Right lobe of liver (tissue), 6 donors: ENCODE measurements around the gene FBXO9. TPM values are rescaled to one million over a fixed set of nuclear protein-coding genes. Genes with fewer than 3 reads are reported as not detected.

ENCODE experiments used
- ATAC-seq, 4 donors: fragments of 200-7000 bp; cut with Tn5 transposase; one replicate each; pipeline ENCODE4 v1.9.1; 2020; ENCODE audit warnings: mild to moderate bottlenecking in 4 of 4, moderate library complexity in 4 of 4
- DNase-seq, 3 donors: peaks; one replicate each; pipeline ENCODE4 v3.0.0-alpha.2; 2020
- H3K27ac ChIP-seq, 3 donors: fragments of 200-600 bp; one replicate each; pipeline ENCODE4 v1.8.0; 2022
- H3K27me3 ChIP-seq, 2 donors: fragments of 200-600 bp; one replicate each; pipeline ENCODE4 v1.8.0; 2022
- H3K36me3 ChIP-seq, 4 donors: fragments of 200-600 bp; sonication (generic) in 1 of 4; one replicate each; pipeline versions ENCODE4 v1.5.1 to v1.8.0; 2017 to 2022; ENCODE audit warnings: control low read depth in 1 of 4
- H3K4me1 ChIP-seq, 4 donors: fragments of 200-600 bp; sonication (generic) in 1 of 4; one replicate each; pipeline versions ENCODE4 v1.5.1 to v1.8.0; 2017 to 2022; ENCODE audit warnings: control low read depth in 1 of 4
- H3K4me3 ChIP-seq, 3 donors: fragments of 200-600 bp; one replicate each; pipeline ENCODE4 v1.8.0; 2022
- H3K9me3 ChIP-seq, 4 donors: fragments of 200-600 bp; sonication (generic) in 1 of 4; one replicate each; pipeline versions ENCODE4 v1.5.1 to v1.8.0; 2017 to 2022; ENCODE audit warnings: control low read depth in 1 of 4
- POLR2A ChIP-seq: fragments of 450-650 bp; IDR thresholded peaks from one replicate; pipeline ENCODE4 v1.6.1; 2017; ENCODE audit warnings: antibody characterized with exemption, mild to moderate bottlenecking
- WGBS: methylation state at CpG from one replicate; pipeline ENCODE4 v1.1.6; 2018; ENCODE audit warnings: low coverage, low lambda C conversion rate; ENCODE audit not compliant: insufficient coverage; ENCODE audit errors: missing lambda C conversion rate; 5-methylcytosine and 5-hydroxymethylcytosine counted together
- intact Hi-C, 2 donors: fragments of 100-400 bp; cut with DNase I; formaldehyde crosslinking; loops; one replicate each; pipeline versions ENCODE4 v1.11.2 to v1.14.1; 2022
- total RNA-seq, 6 experiments: library from RNA; depleted of rRNA in 2 of 6; stranded (reverse); fragments of >200 nt in 2 of 6; fragmentation: NEBNext Ultra II Directional in 3 of 6; extraction: Animal tissue kit (Norgen Biotek cat#: 25700) in 3 of 6; gene quantifications; one replicate each; pipeline versions ENCODE4 v1.1.0 to v1.2.4, GENCODE V29; 2016 to 2023
- TF ChIP-seq, protein P1 (sequence below), 4 donors: fragments of 200-600 bp in 3 of 4; fragments of 450-650 bp in 1 of 4; IDR thresholded peaks; one replicate each; pipeline versions ENCODE4 v1.5.1 to v1.8.0; 2016 to 2022; ENCODE audit warnings: antibody characterized with exemption in 4 of 4, mild to moderate bottlenecking in 2 of 4
- donor health status: DM: no; HTN: yes; CAD: no.
- donor health status: DM: no; HTN: no; CAD: no.
- donor health status: DM: no; HTN: no; CAD: no.
- donor health status: DM: no; HTN: yes; CAD: no.
- donor health status: DM: no; HTN: yes; CAD: no.

Gene FBXO9
- total RNA-seq, 6 experiments from 2014 or later, result 24.6 to 78.7 (median 54.1) TPM

DNA sequence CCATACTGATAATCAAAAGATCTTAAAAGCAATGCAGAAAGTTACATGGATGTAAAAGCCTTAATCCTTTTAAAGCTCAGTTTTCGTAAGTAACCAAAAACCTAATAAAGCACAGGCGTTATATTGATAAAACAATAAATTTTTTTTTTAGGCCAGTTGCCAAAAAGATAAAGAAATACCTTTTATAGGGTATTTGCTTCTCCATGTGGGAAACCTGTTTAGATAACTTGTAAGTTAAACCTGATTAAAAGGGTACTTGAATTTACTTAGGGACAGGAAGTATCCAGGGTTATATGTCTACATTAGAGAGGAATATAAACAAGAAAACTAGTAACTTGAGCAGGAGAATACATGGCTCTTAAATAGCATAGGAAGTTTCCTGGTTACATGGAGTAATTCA, 21.1 kb downstream of the FBXO9 start:
- intact Hi-C loops, result no loop called here
- DNase-seq (no peak), ATAC-seq (no peak)
- Histone ChIP-seq H3K36me3 (peaks cover 0 to 64% (median 30%) of the 10 kb centered on the region in 4 donors), H3K4me1 (peaks cover 0 to 12% (median 0%) of the 10 kb centered on the region in 4 donors), H3K9me3 (no peaks in the 10 kb centered on the region), H3K27ac (no peak overlapping the region), H3K4me3 (no peak overlapping the region), H3K27me3 (no peaks in the 10 kb centered on the region)
- 40% methylated on average over 2 of the region's 2 CpGs for WGBS
- no peak for TF ChIP-seq POLR2A
- TF ChIP-seq, protein P1, sequence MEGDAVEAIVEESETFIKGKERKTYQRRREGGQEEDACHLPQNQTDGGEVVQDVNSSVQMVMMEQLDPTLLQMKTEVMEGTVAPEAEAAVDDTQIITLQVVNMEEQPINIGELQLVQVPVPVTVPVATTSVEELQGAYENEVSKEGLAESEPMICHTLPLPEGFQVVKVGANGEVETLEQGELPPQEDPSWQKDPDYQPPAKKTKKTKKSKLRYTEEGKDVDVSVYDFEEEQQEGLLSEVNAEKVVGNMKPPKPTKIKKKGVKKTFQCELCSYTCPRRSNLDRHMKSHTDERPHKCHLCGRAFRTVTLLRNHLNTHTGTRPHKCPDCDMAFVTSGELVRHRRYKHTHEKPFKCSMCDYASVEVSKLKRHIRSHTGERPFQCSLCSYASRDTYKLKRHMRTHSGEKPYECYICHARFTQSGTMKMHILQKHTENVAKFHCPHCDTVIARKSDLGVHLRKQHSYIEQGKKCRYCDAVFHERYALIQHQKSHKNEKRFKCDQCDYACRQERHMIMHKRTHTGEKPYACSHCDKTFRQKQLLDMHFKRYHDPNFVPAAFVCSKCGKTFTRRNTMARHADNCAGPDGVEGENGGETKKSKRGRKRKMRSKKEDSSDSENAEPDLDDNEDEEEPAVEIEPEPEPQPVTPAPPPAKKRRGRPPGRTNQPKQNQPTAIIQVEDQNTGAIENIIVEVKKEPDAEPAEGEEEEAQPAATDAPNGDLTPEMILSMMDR (IDR thresholded peaks at IDR 0.05), result no peak

GRCh38 chr6:53089948-53090347, 24.7 kb downstream of the FBXO9 start:
- DNase-seq (no peak), ATAC-seq (peak in 1 of 4 donors; percentile 77)
- H3K27me3 ChIP-seq, result no peaks in the 10 kb centered on the region
- H3K4me1 ChIP-seq, result peaks cover 0 to 12% (median 0%) of the 10 kb centered on the region in 4 donors
- no peak overlapping the region for H3K4me3 ChIP-seq
- peak overlapping the region in 1 of 3 donors; percentile 22 for H3K27ac ChIP-seq
- H3K9me3 ChIP-seq, result no peaks in the 10 kb centered on the region
- intact Hi-C loops, result no loop called here
- peaks cover 3 to 62% (median 31%) of the 10 kb centered on the region in 4 donors for H3K36me3 ChIP-seq
- no peak for TF ChIP-seq POLR2A
- TF ChIP-seq, protein P1 (IDR thresholded peaks at IDR 0.05), result no peak

GRCh38 chr6:53090576-53090975, 25.4 kb downstream of the FBXO9 start:
- H3K36me3 ChIP-seq, result peaks cover 3 to 64% (median 33%) of the 10 kb centered on the region in 4 donors
- peak overlapping the region in 1 of 3 donors; percentile 22 for H3K27ac ChIP-seq
- no peaks in the 10 kb centered on the region for H3K9me3 ChIP-seq
- H3K4me3 ChIP-seq, result no peak overlapping the region
- DNase-seq (no peak), ATAC-seq (peak in 1 of 4 donors; percentile 36)
- no peak for TF ChIP-seq POLR2A
- TF ChIP-seq, protein P1 (IDR thresholded peaks at IDR 0.05), result no peak
- 80% methylated on average over 2 of the region's 2 CpGs for WGBS
- no peaks in the 10 kb centered on the region for H3K27me3 ChIP-seq
- intact Hi-C loops, result no loop called here
- peaks cover 0 to 12% (median 0%) of the 10 kb centered on the region in 4 donors for H3K4me1 ChIP-seq

DNA sequence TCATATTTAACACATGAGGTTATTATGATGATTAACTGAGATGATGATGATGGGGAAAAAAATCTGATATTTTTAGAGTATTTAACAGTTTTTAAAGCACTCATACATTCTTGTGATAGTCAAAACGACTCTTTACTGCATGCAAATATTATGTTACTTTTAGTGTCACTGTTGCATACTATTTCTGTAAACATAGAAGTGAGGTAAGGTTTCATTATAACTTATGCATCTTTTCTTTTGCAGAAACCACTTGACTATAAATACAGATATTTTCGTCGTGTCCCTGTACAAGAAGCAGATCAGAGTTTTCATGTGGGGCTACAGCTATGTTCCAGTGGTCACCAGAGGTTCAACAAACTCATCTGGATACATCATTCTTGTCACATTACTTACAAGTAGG, 30.1 kb downstream of the FBXO9 start:
- H3K4me3 ChIP-seq, result no peak overlapping the region
- H3K27ac ChIP-seq, result no peak overlapping the region
- no peaks in the 10 kb centered on the region for H3K9me3 ChIP-seq
- peaks cover 0 to 5% (median 0%) of the 10 kb centered on the region in 4 donors for H3K4me1 ChIP-seq
- WGBS, result 85% methylated on average over 3 of the region's 3 CpGs
- no peak for ATAC-seq
- H3K27me3 ChIP-seq, result no peaks in the 10 kb centered on the region
- intact Hi-C loops, result no loop called here
- no peak for DNase-seq
- peaks cover 14 to 84% (median 49%) of the 10 kb centered on the region in 4 donors for H3K36me3 ChIP-seq
- TF ChIP-seq, protein P1 (IDR thresholded peaks at IDR 0.05), result no peak
- TF ChIP-seq POLR2A, result no peak

- DNase-seq, result no peak
- Histone ChIP-seq H3K27ac (no peak overlapping the region), H3K4me3 (no peak overlapping the region), H3K27me3 (no peaks in the 10 kb centered on the region), H3K9me3 (no peaks in the 10 kb centered on the region), H3K4me1 (peaks cover 0 to under 1% (median 0%) of the 10 kb centered on the region in 4 donors), H3K36me3 (peaks cover 14 to 87% (median 51%) of the 10 kb centered on the region in 4 donors)
- TF ChIP-seq, protein P1 (IDR thresholded peaks at IDR 0.05), result no peak
- no peak for TF ChIP-seq POLR2A
- intact Hi-C loops, result no loop called here
- ATAC-seq, result no peak
- 67% methylated on average over 1 of the region's 1 CpG for WGBS
Measured at GRCh38 chr6:53095716-53096115, 30.5 kb downstream of the FBXO9 start.
